Measurements from ENCODE around the gene GPR17.

Gene GPR17

DNA sequence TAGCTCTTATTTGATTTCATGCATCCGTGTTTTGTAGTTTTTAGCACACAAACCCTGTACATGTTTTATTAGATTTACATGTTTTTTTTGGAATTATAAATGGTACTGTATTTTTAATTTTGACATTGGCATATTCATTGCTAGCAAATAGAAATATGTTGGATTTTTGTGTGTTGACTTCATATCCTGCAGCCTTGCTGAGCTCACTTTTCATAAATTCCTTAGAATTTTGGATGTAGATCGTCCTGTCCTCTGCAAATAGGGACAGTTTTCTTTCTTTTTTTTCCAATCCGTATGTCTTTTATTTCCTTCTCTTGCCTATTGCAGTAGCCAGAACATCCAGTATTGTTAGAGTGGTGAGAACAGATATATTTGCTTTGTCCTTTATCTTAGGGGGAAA is 46.7 kb upstream of the GPR17 start:
- TF ChIP-seq, protein P1, sequence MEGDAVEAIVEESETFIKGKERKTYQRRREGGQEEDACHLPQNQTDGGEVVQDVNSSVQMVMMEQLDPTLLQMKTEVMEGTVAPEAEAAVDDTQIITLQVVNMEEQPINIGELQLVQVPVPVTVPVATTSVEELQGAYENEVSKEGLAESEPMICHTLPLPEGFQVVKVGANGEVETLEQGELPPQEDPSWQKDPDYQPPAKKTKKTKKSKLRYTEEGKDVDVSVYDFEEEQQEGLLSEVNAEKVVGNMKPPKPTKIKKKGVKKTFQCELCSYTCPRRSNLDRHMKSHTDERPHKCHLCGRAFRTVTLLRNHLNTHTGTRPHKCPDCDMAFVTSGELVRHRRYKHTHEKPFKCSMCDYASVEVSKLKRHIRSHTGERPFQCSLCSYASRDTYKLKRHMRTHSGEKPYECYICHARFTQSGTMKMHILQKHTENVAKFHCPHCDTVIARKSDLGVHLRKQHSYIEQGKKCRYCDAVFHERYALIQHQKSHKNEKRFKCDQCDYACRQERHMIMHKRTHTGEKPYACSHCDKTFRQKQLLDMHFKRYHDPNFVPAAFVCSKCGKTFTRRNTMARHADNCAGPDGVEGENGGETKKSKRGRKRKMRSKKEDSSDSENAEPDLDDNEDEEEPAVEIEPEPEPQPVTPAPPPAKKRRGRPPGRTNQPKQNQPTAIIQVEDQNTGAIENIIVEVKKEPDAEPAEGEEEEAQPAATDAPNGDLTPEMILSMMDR (conservative IDR thresholded peaks at IDR 0.05; ENCODE audit: low read depth) = no peak
- CTCF ChIA-PET = interaction anchor here (0.7 to 1.0 kb wide), 2 partner anchors 17 to 51 kb away, joined by 3 to 6 read pairs; no protein-coding TSS in a partner anchor
- H3K27ac ChIP-seq = no peak overlapping the region
- no peak for DNase-seq (ENCODE audit: low spot score)
- POLR2A ChIA-PET (ENCODE audit: low non-redundant PET) = no interaction called here

DNA sequence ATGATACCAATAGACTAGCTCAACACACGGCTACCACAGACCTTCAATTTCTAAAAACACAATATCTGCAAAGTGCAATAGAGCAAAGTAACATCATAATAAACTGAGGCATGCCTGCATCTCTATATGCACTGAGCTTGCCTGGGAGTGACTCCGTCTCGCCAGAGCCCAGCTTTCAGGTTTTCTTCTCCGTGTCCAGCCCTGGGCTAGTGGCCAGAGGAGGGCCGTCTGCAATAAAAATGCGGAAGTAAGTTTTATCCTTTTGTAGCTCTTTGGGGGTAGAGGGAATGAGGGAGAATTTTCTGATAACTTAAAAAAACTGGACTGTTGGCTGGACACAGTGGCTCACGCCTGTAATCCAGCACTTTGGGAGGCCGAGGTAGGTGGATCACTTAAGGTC is 41.0 kb upstream of the GPR17 start:
- no peak overlapping the region for H3K27ac ChIP-seq
- ChIA-PET CTCF (interaction anchor here (0.7 kb wide), 1 partner anchor 69 kb away, joined by 3 read pairs; no protein-coding TSS in a partner anchor), POLR2A (ENCODE audit: low non-redundant PET) (no interaction called here)
- DNase-seq (ENCODE audit: low spot score) = no peak
- TF ChIP-seq, protein P1 (conservative IDR thresholded peaks at IDR 0.05; ENCODE audit: low read depth) = no peak

DNA sequence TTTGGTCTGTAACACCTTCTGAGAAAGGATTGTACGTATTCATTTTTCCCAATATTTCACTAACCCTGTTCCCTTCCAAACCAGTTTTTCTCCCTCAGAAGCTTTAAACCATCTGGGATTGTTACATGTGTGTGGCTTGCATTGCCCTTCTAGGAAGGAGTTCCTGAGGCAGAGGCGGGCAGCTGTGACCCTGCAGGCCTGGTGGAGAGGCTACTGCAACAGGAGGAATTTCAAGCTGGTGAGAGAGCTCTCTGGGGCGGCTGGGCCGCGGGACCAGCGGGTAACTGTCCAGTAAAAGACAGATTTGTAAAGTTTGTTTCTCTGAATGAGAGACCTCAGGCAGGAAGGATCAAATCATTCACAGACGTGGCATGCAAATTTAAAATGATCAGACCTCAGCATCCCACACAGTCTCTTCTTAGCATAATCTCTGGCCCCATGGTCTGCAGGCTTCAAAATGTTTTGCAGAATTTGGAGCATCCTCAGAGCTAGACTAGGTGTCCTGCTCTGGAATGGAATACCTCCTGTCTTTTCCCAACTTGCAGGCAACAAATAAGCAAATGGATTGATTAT is 40.2 kb upstream of the GPR17 start:
- TF ChIP-seq, protein P1 (conservative IDR thresholded peaks at IDR 0.05; ENCODE audit: low read depth) = no peak
- CTCF ChIA-PET = no interaction called here
- POLR2A ChIA-PET (ENCODE audit: low non-redundant PET) = no interaction called here

DNA sequence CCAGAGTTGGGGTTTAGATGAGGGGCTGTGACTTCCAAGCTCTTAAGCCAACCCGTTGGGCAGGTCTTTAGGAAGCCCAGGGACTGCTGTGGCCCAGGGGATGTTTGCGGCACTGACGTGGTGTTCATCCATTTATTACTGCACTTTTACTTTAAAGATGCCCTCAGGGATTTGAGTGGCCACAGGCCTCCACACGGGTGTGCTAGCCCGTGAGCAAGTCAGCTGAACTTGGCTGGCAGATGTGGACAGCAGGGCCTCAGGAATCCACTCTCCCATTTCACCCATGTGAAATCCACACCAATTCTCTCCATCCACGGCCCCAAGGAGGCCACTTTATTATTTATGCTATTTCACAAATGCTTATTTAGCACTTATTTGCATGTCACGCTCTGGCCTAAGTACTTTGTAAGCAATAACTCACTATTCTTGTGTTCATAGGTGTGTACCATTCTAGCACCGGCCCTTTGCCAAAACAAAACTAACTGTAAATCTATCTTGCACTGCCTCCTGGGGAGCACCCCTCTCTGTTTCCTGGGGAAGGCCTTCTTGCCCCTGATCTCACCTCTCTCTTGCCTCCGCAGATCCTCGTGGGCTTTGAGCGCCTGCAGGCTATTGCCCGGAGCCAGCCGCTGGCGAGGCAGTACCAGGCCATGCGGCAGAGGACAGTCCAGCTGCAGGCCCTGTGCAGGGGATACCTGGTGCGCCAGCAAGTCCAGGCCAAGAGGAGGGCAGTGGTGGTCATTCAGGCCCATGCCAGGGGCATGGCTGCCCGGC is 39.1 kb upstream of the GPR17 start:
- no peak overlapping the region for H3K27ac ChIP-seq
- CTCF ChIA-PET = interaction anchor here (1.2 kb wide), 1 partner anchor 16 kb away, joined by 3 read pairs; no protein-coding TSS in a partner anchor
- DNase-seq (ENCODE audit: low spot score) = no peak
- POLR2A ChIA-PET (ENCODE audit: low non-redundant PET) = no interaction called here
- TF ChIP-seq, protein P1 (conservative IDR thresholded peaks at IDR 0.05; ENCODE audit: low read depth) = no peak

More for the DNA sequence above, 40.2 kb upstream of the GPR17 start:
- H3K27ac ChIP-seq = no peak overlapping the region
- DNase-seq (ENCODE audit: low spot score) = no peak

DNA sequence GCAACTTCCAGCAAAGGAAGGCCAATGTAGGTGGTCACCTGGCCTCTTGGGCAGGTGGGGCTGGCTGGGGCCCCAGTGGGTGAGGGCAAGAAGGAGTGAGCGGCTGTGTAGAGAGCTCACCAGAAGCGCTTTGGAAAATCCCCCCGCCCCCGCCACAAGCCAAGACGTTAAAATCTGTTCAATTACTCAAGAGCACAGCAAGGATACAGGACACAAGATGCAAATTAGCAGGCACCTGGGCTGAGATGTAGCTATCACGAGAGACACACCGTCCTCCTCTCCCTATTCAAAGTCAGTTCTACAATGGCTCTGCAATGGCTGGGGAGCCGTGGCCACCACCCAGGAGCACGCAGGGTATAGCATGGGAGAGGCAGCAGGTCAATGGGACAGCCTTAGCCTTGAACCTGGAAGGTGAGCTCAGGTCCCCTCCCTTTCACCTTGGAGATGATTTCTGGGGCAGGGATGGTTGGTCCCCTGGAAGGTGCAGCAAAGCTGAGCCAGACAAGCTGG is 38.5 kb upstream of the GPR17 start:
- ChIA-PET POLR2A (ENCODE audit: low non-redundant PET) (no interaction called here), CTCF (interaction anchor here (1.2 kb wide), 1 partner anchor 16 kb away, joined by 3 read pairs; no protein-coding TSS in a partner anchor)

More for the DNA sequence above, 38.5 kb upstream of the GPR17 start:
- no peak for DNase-seq (ENCODE audit: low spot score)
- TF ChIP-seq, protein P1 (conservative IDR thresholded peaks at IDR 0.05; ENCODE audit: low read depth) = no peak
- no peak overlapping the region for H3K27ac ChIP-seq
